Measurements from ENCODE around the gene CCDC39. TPM values are rescaled to one million over a fixed set of nuclear protein-coding genes. Genes with fewer than 3 reads are reported as not detected.
"Not testable (repeated sequence)": the region's sequence is repeated elsewhere in the genome, so short reads cannot be mapped to it uniquely, and the experiment has no call there.

Gene CCDC39
- total RNA-seq, 1 experiment from 2014 or later, result not detected

DNA sequence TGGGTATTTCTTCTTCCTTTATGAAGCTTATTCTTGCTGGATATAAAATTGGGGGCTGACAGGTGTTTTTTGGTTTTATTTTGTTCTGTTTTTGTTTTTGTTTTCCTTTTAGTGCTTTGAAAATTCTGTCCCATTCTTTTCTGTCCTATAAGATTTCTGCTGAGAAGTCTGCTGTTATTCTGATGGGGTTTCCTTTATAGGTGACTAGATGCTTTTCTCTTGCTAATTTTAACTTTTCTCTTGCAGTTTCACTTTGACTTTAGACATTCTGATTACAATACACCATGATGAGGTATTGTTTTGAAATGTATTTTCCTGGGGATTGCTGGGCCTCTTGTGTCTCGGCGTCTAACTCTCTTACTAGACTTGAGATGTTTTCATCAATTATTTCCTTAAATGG, 54.6 kb downstream of the CCDC39 start:
- DNase-seq (ENCODE audit: low read depth), result no peak

DNA sequence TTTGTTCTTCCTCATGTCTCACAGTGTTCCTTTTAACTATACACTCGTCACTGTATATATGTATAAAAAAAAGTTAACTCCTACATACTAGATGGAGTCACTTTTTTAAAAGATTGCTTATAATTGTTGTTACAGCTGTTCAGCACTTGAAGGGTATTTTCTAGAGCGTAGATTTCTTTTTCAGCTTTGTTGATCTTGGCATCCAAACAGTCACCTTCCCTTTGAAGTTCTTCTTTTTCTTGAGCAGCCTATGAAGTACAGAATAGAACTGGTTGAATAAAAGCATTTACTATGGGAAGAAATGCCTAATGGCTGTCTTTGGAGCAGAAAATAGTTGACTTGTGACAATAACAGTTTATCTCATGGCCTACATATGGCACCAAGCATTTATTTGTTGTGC, 59.6 kb downstream of the CCDC39 start:
- no peak for DNase-seq (ENCODE audit: low read depth)

DNA sequence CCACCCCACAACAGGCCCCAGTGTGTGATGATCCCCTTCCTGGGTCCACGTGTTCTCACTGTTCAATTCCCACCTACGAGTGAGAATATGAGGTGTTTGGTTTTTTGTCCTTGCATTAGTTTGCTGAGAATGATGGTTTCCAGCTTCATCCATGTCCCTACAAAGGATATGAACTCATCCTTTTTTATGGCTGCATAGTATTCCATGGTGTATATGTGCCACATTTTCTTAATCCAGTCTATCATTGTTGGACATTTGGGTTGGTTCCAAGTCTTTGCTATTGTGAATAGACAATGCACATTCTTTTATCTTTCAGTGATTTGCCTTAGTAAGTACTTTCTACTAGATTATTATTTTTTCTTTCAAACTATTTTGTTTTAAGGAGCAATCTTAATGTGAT, 60.7 kb downstream of the CCDC39 start:
- DNase-seq (ENCODE audit: low read depth), result not testable (repeated sequence)

DNA sequence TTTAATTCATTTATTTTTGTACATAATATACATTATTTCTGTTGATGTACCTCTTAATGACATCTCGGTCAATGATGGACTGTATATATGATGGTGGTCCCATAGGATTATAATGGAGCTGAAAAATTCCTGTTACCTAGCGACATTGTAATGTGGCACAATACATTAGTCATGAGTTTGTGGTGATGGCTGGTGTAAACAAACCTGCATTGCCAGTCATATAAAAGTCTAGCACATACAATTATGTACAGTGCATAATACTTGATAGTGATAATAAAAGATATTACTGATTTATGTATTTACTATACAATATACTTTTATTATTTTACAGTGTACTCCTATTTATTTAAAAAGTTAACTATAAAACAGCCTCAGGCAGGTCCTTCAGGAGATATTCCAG, 62.2 kb downstream of the CCDC39 start:
- peak; percentile 11 for DNase-seq (ENCODE audit: low read depth)

DNA sequence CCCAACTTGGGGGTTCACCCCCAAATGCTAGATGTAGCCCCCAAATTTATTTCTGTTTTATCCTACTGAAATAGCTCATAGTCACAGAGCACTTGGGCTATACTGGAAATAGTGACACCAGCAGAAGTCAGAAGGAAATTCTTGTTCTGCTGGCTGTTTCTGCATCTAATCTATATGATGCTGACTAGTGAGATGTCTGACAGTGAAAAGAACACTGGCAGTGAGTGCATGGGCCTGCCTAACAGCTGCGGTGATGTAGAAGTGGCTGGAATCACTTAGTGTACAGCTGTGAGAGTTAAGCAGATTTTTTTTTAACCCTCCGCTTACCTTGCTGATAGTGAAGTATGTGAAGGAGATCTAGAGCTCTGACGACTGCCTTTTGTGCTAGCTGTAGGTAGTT, 63.3 kb downstream of the CCDC39 start:
- no peak for DNase-seq (ENCODE audit: low read depth)

DNA sequence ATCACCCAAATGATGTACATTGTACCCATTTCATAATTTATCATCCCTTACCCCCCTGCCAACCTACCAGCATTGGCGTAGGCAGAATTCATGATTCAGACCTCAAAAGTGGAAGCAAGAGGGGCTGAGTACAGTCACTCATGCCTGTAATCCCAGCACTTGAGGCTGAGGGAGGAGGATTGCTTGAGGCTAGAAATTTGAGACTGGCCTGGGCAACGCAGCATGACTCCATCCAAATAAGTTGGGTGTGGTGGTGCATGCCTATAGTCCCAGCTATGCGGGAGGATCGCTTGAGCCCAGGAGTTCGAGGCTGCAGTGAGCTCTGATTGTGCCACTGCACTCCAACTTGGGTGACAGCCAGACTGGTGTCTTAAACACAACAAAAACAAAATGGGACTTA, 66.9 kb downstream of the CCDC39 start:
- peak; percentile 19 for DNase-seq (ENCODE audit: low read depth)

DNA sequence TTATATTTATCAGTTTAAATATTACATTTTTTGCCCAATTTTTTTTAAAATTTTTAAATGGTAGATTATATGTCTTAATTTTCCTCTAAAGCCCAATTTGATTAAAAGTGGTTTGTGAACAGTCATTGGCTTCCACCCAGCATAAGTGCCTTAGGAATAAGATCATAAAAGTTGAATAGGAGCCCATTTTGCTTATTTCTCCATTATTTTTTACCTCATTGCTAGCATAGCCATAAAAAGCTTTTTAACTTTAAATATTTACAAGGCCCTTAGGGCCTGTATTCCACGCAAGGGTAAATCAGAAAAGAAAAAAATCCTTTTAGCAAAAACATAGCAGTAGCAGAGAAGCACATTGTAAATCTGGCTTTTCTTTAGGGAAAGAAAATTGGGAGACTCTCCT, 68.3 kb downstream of the CCDC39 start:
- no peak for DNase-seq (ENCODE audit: low read depth)

DNA sequence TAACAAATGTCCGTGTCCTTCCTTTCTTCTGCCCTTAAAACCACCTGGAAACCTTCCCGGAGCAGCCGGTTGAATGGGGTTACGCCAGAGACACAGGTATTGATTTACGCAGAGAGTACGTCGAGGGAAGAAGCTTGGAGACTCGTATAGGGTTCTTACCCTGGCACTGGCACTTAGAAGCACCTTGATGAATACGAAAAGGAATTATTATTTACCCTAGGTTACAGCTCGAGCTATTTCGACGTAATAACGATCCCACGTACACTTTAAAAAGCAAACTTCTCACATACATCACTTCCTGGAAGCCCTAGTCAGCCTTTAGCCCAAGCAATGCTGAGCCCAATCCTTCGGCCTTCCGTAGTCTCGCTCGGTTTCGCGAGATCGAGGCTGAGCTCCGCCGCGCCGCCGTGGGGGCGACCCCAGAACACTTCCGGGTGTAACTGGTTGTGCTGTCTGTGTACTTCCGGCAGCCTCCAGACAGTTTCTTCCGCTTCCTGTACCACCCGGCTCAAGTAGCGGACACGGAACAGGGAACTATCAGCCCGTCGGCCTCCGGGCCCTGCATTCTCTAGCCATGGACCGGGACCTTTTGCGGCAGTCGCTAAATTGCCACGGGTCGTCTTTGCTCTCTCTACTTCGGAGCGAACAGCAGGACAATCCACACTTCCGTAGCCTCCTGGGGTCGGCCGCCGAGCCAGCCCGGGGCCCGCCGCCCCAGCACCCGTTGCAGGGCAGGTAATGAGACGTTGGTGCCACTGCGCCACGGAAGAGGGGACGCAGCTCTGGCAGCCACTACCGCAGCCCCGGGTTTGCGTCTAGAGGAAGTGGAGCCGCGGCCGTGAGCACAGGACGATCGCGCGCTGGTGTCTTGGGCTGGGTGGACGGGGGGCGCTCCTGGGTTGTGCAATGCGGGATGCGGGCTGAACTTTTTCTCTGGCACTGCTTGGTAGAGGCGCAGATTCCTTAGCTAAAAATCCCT, 77.3 kb downstream of the CCDC39 start, which contains the start of gene TTC14:
TSS of gene TTC14 (plus strand) at position 476 of the 979 bp plus-strand sequence. CDS start at position 575, 99 bp downstream.
- DNase-seq (ENCODE audit: low read depth), result peak; percentile 94

DNA sequence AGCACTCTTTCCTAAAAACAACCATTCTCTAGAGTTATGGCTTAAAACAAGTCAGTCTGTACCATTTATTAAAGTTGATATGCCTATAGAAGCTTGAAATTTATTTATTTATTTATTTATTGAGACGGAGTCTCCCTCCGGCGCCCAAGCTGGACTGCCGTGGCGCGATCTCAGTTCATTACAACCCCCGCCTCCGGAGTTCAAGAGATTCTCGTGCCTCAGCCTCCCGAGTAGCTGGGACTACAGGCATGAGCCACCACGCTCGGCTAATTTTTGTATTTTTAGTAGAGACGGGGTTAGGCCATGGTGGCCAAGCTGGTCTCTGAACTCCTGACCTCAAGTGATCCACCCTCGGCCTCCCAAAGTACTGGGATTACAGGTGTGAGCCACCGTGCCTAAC, 78.8 kb downstream of the CCDC39 start:
- no peak for DNase-seq (ENCODE audit: low read depth)

DNA sequence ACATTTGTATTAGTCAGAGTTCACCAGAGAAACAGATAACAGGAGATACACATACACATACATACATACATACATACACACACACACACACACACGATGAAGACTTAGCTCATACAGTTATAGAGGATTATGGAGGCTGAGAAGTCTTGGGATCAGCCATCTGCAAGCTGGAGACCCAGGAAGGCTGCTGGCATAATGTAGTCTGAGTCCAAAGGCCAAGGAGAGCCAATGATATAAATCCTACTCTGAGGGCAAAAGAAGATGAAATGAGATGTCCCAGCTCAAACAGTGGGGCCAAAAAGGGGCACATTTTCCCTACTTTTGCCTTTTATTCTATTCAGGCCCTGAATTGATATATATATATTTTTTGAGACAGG, 83.7 kb downstream of the CCDC39 start:
- no peak for DNase-seq (ENCODE audit: low read depth)

DNA sequence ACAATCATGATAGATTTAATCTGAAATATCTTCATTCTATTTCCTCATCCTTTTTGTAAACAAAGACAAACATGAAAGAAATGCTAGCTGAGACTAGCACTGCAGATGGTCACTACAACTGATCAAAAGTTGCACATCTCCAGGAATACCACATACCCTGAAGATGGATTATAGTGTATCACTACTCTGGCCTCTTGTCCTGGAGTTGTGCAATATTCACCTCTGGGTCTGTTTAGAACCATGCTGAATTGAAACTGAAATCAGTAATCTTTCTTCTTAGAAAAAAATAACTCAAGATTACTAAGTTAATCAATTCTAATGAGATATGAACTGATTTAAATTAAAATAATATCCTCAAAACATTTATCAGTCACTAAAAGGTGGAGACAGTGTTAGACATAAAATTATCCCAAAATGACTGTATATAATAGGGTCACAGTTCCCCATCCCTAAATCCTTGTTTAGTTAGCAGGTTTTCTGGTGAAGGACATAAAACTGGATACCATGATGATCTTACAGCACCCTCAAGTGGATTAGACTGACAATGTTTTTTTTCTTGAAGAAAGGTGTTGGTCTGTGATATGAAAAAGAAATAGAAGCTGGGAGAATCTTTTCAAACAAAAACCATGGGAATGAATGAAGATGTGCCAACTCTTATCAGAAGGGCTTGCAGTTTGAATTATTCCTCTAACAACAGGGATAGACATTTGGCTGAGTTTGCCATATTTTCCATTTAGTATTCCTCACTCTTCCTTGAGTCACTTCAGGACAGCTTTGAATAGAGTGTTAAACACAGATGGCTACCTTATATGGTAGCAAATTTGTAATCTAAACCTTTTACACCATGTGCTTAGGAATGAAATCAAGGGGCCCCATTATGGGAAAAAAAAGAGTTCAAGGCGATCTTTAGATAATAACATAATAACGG, 84.4 kb downstream of the CCDC39 start:
- peak; percentile 38 for DNase-seq (ENCODE audit: low read depth)

DNA sequence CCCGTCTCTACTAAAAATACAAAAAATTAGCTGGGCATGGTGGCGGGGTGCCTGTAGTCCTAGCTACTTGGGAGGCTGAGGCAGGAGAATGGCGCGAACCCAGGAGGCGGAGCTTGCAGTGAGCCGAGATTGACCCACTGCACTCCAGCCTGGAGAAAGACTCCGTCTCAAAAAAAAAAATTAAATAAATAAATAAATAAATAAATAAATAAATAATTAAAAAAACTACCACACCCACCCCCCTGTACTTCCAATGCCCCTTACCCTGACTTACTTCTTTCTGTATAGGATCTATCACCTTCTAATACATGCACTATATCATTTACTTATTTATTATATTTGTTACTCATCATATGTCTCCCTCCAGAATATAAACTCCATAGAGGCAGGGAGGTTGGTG, 85.7 kb downstream of the CCDC39 start:
- not testable (repeated sequence) for DNase-seq (ENCODE audit: low read depth)

DNA sequence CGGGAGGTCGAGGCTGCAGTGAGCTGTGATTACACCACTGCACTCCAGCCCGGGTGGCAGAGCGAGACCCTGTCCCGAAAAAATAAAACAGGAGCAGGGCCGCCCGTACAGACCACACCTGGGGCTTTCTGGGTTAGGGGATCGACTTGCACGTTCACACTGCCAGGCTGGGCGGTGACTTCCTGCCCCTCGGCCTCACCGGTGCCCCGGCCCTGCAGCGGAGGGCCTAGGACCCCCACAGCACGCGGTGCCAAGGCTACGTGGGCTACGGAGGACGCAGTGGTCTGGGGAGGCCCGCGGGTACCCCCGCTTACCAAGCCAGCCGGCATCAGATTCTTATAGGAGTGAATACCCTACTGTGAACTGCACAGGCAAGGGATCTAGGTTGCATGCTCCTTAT, 88.9 kb downstream of the CCDC39 start:
- no peak for DNase-seq (ENCODE audit: low read depth)

DNA sequence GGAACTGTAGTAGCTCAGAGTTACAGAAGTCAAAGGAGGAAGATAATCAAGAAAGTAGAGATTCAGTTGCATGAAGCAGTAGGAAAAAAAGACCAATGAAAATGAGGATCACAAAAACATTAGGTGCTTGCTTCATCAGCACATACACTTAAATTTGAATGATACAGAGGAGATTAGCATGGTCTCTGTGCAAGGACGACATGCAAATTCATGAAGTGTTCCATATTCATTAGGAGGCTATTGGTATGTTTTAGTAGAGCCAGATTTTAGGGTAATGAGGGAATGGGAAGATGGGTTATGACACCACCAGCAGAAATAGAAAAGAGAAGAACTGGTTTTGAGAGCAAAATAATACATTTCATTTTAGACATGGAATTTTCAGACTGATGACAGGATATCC, 98.4 kb downstream of the CCDC39 start:
- DNase-seq (ENCODE audit: low read depth), result no peak

DNA sequence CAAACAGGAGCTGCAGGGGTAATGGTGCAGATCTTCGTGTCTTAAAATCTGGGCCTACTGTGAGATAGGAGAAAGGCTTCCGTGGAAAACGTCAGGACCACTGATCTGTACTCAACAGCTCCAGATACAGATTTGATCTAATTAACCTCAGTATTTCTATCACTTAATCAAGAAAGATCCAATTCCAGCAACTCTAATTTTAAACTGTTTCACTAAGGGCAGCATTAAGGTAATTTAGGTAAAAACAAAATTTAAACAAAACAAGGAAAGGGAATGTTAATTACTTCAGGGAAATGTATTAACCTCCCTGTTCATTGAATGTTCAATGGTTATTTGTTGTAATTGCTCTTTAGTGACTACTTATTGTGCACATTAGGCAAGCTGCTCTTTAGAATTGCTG, 103.7 kb downstream of the CCDC39 start:
- DNase-seq (ENCODE audit: low read depth), result no peak

DNA sequence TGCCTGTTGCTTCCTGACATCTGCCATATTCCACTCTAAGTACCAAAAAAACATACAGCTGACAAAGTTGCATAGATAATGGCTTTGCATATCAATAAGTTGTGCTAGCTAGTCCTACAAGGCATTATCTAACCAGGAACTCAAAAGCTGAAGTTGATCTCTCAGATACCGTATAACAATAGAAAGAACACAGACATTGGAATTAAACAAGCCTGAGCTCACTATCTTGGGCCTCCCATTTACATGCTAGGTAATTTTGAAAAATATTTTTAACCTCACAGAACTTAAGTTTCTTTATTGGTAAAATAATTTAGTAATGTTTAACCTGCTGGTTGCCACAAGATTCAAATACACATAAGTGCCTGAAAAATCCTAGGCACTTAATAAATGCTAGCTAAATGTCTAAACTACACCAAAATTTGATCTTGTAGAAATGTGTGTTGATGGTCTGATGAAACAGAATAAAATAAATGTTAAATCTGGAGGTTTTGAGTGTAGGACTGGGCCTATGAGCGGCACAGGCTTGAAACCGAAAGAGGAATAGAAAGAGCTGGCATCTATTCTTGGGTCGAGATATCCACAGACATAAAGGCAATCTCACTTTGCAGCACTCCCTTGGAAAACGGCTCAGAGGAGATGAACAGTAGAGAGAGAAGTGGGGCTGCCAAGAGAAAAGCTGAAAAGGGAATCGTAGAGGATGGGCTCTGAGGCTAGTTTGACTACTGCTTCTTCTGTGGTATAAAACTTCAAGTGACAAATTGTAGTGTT, 107.3 kb downstream of the CCDC39 start:
- DNase-seq (ENCODE audit: low read depth), result no peak

DNA sequence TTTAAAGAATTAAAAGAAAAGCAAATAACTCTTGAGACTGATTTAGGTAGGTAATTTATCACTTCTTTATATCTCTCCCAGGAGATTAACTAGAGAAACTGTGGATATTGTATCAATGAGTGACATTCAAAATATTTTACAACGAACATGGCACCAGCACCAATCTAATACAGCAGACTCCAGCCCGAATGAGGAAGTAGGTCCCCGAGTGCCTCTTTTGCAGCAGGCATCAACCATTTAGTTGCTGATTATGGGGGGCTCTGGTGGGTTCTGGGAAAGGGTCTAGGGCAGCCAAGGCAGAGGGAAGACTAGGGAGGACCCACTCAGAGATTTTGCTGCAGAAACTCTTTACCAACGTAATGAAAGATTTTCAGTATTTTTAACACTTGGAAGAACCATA, 109.1 kb downstream of the CCDC39 start:
- no peak for DNase-seq (ENCODE audit: low read depth)

DNA sequence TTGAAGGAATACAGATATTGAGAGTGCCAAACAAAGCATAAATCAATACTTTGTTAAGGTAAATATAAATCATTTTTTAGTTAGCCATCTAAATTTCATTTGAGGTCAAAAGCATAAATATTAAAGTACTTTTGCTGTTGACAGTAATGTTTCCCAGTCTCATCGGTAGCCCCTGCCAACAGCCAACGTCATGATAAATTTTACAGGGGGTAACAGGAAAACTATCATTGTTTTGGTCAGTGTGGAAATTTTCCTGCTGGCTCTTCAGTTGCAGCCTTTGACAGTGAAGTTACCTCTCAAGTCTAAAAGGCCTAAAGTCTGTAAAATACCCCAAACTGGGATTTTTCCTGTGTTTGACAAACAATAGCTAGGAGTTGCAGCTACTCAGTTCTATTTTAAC, 114.6 kb downstream of the CCDC39 start:
- DNase-seq (ENCODE audit: low read depth), result no peak
